DND-41 (cell line): ENCODE results near the gene PRUNE1.

Source experiments
- CTCF ChIP-seq: IDR thresholded peaks from 2 replicates; pipeline ENCODE4 v1.5.1; 2012; ENCODE audit warnings: borderline replicate concordance, low read length, moderate library complexity, mild to moderate bottlenecking; ENCODE audit not compliant: poor library complexity, severe bottlenecking; ENCODE audit errors: extremely low read depth
- EZH2 ChIP-seq: IDR thresholded peaks from 3 replicates; pipeline ENCODE4 v1.6.1; 2012; ENCODE audit warnings: borderline replicate concordance, low read depth, mild to moderate bottlenecking, moderate library complexity, low read length, inconsistent platforms; ENCODE audit not compliant: severe bottlenecking

- TF ChIP-seq CTCF (no peak), EZH2 (no peak)
These were observed 10.9 kb upstream of the PRUNE1 start for GRCh38 chr1:150997126-150997872.
